ENCODE results near the gene MYCN.

The MYCN gene

GRCh38 chr2:15979051-15979758, 38.9 kb downstream of the MYCN start:
- Histone ChIP-seq H3K9ac (ENCODE audit: low read length) (no peak overlapping the region), H3K27ac (ENCODE audit: low read depth, low read length) (no peak overlapping the region), H3K36me3 (ENCODE audit: low read length) (no peaks in the 10 kb centered on the region), H3K79me2 (ENCODE audit: insufficient read depth, low read length) (no peaks in the 10 kb centered on the region), H3K27me3 (ENCODE audit: low read length) (no peaks in the 10 kb centered on the region), H3F3A (ENCODE audit: insufficient read depth) (no peaks in the 10 kb centered on the region), H2AFZ (ENCODE audit: low read depth, low read length, severe bottlenecking) (no peak overlapping the region), H3K9me3 (ENCODE audit: insufficient read depth, low read length) (no peaks in the 10 kb centered on the region), H3K4me2 (ENCODE audit: low read depth, low read length, poor library complexity, severe bottlenecking) (no peak overlapping the region), H4K20me1 (ENCODE audit: low read depth, low read length) (no peaks in the 10 kb centered on the region), H3K4me3 (ENCODE audit: insufficient read depth, low read length, poor library complexity, severe bottlenecking) (no peak overlapping the region), H3K9me2 (replicated peaks; ENCODE audit: insufficient read depth, low read length) (no peaks in the 10 kb centered on the region)
- no peak for TF ChIP-seq EZH2phosphoT487 (conservative IDR thresholded peaks at IDR 0.05; ENCODE audit: low read length)
- TF ChIP-seq, protein P1, sequence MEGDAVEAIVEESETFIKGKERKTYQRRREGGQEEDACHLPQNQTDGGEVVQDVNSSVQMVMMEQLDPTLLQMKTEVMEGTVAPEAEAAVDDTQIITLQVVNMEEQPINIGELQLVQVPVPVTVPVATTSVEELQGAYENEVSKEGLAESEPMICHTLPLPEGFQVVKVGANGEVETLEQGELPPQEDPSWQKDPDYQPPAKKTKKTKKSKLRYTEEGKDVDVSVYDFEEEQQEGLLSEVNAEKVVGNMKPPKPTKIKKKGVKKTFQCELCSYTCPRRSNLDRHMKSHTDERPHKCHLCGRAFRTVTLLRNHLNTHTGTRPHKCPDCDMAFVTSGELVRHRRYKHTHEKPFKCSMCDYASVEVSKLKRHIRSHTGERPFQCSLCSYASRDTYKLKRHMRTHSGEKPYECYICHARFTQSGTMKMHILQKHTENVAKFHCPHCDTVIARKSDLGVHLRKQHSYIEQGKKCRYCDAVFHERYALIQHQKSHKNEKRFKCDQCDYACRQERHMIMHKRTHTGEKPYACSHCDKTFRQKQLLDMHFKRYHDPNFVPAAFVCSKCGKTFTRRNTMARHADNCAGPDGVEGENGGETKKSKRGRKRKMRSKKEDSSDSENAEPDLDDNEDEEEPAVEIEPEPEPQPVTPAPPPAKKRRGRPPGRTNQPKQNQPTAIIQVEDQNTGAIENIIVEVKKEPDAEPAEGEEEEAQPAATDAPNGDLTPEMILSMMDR (IDR thresholded peaks at IDR 0.05; ENCODE audit: insufficient read depth, low read length, poor library complexity, severe bottlenecking), result no peak

DNA sequence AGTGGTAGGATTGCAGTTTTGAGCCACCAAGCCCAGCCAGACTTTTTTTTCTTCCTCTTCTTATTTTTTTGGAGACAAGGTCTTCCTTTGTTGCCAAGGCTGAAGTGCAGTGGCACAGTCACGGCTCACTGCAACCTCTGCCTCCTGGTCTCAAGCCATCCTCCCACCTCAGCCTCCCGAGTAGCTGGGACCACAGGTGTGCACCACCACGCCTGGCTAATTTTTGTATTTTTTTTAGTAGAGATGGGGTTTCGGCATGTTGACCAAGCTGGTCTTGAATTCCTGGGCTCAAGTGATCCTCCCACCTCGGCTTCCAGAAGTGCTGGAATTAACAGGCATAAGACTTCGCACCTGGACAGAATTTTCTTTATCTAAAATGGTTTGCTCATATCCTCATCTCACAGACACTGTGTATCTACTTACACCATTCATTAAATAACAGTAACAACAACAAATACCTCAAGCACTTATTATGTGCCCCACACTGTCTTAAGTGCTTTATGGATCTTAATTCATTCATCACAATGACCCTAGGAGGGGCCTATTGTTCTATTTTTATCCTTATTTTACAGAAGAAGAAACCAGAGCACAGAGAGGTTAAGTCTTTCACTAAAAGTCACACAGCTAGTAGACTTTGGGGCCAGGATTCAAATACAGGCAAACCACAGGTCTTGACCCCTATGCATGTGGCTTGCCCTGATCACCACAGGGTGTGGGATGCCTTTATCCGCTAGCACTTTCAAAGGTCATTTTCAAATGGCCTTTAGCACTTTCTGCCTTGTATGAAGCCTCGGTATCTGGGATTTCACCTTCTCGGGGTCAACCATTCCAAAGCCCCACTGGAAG, 39.6 kb downstream of the MYCN start:
- Histone ChIP-seq H3K36me3 (ENCODE audit: low read length) (no peaks in the 10 kb centered on the region), H3K27ac (ENCODE audit: low read depth, low read length) (no peak overlapping the region), H3K9ac (ENCODE audit: low read length) (no peak overlapping the region), H2AFZ (ENCODE audit: low read depth, low read length, severe bottlenecking) (no peak overlapping the region), H3K27me3 (ENCODE audit: low read length) (no peaks in the 10 kb centered on the region), H3K9me3 (ENCODE audit: insufficient read depth, low read length) (no peaks in the 10 kb centered on the region), H3K9me2 (replicated peaks; ENCODE audit: insufficient read depth, low read length) (no peaks in the 10 kb centered on the region), H3K4me2 (ENCODE audit: low read depth, low read length, poor library complexity, severe bottlenecking) (no peak overlapping the region), H3F3A (ENCODE audit: insufficient read depth) (no peaks in the 10 kb centered on the region), H3K4me3 (ENCODE audit: insufficient read depth, low read length, poor library complexity, severe bottlenecking) (no peak overlapping the region), H4K20me1 (ENCODE audit: low read depth, low read length) (no peaks in the 10 kb centered on the region), H3K79me2 (ENCODE audit: insufficient read depth, low read length) (no peaks in the 10 kb centered on the region)
- no peak for TF ChIP-seq EZH2phosphoT487 (conservative IDR thresholded peaks at IDR 0.05; ENCODE audit: low read length)
- TF ChIP-seq, protein P1 (IDR thresholded peaks at IDR 0.05; ENCODE audit: insufficient read depth, low read length, poor library complexity, severe bottlenecking), result no peak

- Histone ChIP-seq H3K27ac (ENCODE audit: low read depth, low read length) (no peak overlapping the region), H4K20me1 (ENCODE audit: low read depth, low read length) (no peaks in the 10 kb centered on the region), H2AFZ (ENCODE audit: low read depth, low read length, severe bottlenecking) (no peak overlapping the region), H3K9ac (ENCODE audit: low read length) (no peak overlapping the region), H3K9me2 (replicated peaks; ENCODE audit: insufficient read depth, low read length) (no peaks in the 10 kb centered on the region), H3K79me2 (ENCODE audit: insufficient read depth, low read length) (no peaks in the 10 kb centered on the region), H3K9me3 (ENCODE audit: insufficient read depth, low read length) (no peaks in the 10 kb centered on the region), H3K4me3 (ENCODE audit: insufficient read depth, low read length, poor library complexity, severe bottlenecking) (no peak overlapping the region), H3F3A (ENCODE audit: insufficient read depth) (no peaks in the 10 kb centered on the region), H3K27me3 (ENCODE audit: low read length) (no peaks in the 10 kb centered on the region), H3K36me3 (ENCODE audit: low read length) (no peaks in the 10 kb centered on the region), H3K4me2 (ENCODE audit: low read depth, low read length, poor library complexity, severe bottlenecking) (no peak overlapping the region)
- no peak for TF ChIP-seq EZH2phosphoT487 (conservative IDR thresholded peaks at IDR 0.05; ENCODE audit: low read length)
- TF ChIP-seq, protein P1 (IDR thresholded peaks at IDR 0.05; ENCODE audit: insufficient read depth, low read length, poor library complexity, severe bottlenecking), result no peak
These were observed 40.3 kb downstream of the MYCN start for GRCh38 chr2:15980605-15981098.
